OCI-LY3 (cell line): Measurements from ENCODE around the gene CCDC38.

Source experiments
- CTCF ChIP-seq: fragments of 200-600, 300-600 bp; sonication (generic); IDR thresholded peaks from 2 replicates; pipeline ENCODE4 v1.5.1; 2014; ENCODE audit warnings: antibody characterized with exemption, low read length, low read depth
- EZH2phosphoT487 ChIP-seq: fragments of 200-600 bp; shearing (Covaris generic); IDR thresholded peaks from 2 replicates; pipeline ENCODE4 v1.6.1; 2018; ENCODE audit warnings: antibody characterized with exemption, mixed run types, low read depth

- TF ChIP-seq CTCF (no peak), EZH2phosphoT487 (no peak)
These were observed 59.5 kb downstream of the CCDC38 start for GRCh38 chr12:95882873-95883272.
